Measurements from ENCODE around the gene OR6J1. TPM values are rescaled to one million over a fixed set of nuclear protein-coding genes. Genes with fewer than 3 reads are reported as not detected.

Gene OR6J1
- total RNA-seq, 1 experiment from 2014 or later = not detected

GRCh38 chr14:22656226-22656625 lies 12.1 kb upstream of the OR6J1 start:
- TF ChIP-seq EZH2 (IDR thresholded peaks at IDR 0.05; ENCODE audit: low read length, unreplicated experiment) (no peak), EZH2phosphoT487 (IDR thresholded peaks at IDR 0.05; ENCODE audit: borderline replicate concordance, low read length) (no peak)
- TF ChIP-seq, protein P1, sequence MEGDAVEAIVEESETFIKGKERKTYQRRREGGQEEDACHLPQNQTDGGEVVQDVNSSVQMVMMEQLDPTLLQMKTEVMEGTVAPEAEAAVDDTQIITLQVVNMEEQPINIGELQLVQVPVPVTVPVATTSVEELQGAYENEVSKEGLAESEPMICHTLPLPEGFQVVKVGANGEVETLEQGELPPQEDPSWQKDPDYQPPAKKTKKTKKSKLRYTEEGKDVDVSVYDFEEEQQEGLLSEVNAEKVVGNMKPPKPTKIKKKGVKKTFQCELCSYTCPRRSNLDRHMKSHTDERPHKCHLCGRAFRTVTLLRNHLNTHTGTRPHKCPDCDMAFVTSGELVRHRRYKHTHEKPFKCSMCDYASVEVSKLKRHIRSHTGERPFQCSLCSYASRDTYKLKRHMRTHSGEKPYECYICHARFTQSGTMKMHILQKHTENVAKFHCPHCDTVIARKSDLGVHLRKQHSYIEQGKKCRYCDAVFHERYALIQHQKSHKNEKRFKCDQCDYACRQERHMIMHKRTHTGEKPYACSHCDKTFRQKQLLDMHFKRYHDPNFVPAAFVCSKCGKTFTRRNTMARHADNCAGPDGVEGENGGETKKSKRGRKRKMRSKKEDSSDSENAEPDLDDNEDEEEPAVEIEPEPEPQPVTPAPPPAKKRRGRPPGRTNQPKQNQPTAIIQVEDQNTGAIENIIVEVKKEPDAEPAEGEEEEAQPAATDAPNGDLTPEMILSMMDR (conservative IDR thresholded peaks at IDR 0.05; ENCODE audit: low read depth, low read length) = no peak
- Histone ChIP-seq H3K27me3 (ENCODE audit: low read length) (no peaks in the 10 kb centered on the region), H3K4me3 (ENCODE audit: low read length) (no peak overlapping the region), H3F3A (ENCODE audit: low read length, unreplicated experiment) (no peaks in the 10 kb centered on the region), H3K36me3 (ENCODE audit: low read depth, low read length) (no peaks in the 10 kb centered on the region), H4K20me1 (ENCODE audit: low read length) (no peaks in the 10 kb centered on the region), H2AFZ (ENCODE audit: low read length) (no peak overlapping the region), H3K9ac (ENCODE audit: low read length) (no peak overlapping the region), H3K9me2 (replicated peaks; ENCODE audit: low read length) (no peaks in the 10 kb centered on the region), H3K79me2 (ENCODE audit: low read length) (no peaks in the 10 kb centered on the region), H3K4me1 (ENCODE audit: insufficient read depth, low read length) (peaks cover 7% of the 10 kb centered on the region), H3K9me3 (ENCODE audit: low read length) (no peaks in the 10 kb centered on the region), H3K27ac (ENCODE audit: low read length) (no peak overlapping the region), H3K4me2 (ENCODE audit: low read length) (no peak overlapping the region)
- intact Hi-C loops (cut with micrococcal nuclease) = loop anchor here (5.0 to 10.0 kb wide), 3 partner anchors 56 to 341 kb away; partner anchors contain the start of gene SLC7A7
- ChIA-PET POLR2A (ENCODE audit: unreplicated experiment) (no interaction called here), CTCF (no interaction called here)
- BruUV-seq (replicated peaks) = no TSS peak
- DNase-seq (no peak), ATAC-seq (no peak)

DNA sequence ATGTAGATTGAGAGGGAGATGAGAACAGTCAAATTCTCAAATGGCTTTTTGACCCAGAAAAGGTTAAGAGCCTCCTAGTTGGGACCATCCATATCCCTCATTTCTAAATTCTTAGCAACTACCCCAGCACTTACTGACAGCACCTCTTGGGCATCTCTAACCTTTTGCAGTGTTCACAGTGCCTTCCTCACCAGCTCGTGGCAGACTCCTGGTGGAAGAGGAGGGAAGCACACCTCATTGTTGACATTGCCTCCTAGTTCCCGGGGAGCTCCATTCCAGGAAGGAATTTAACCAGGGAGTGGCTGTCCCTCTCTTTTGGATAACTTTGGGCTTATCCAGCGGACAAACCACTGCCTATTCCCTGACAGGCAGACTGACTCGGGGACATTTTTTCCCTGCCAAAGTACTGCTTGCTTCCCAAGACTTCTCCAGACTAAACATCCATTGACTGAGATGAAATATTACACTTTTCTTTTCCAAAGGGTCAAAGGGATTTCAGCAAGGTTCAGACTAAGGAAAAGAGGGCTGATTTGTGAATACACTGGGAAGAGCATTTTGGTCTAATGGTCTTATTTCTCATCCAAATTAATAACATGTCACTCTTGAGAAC lies 9.0 kb upstream of the OR6J1 start:
- Histone ChIP-seq H3K9ac (ENCODE audit: low read length) (no peak overlapping the region), H2AFZ (ENCODE audit: low read length) (peak overlapping the region; percentile 53), H3K9me3 (ENCODE audit: low read length) (no peaks in the 10 kb centered on the region), H3F3A (ENCODE audit: low read length, unreplicated experiment) (no peaks in the 10 kb centered on the region), H3K4me2 (ENCODE audit: low read length) (peak overlapping the region; percentile 29), H3K27me3 (ENCODE audit: low read length) (no peaks in the 10 kb centered on the region), H3K79me2 (ENCODE audit: low read length) (no peaks in the 10 kb centered on the region), H3K9me2 (replicated peaks; ENCODE audit: low read length) (no peaks in the 10 kb centered on the region), H3K27ac (ENCODE audit: low read length) (no peak overlapping the region), H3K4me3 (ENCODE audit: low read length) (no peak overlapping the region), H3K4me1 (ENCODE audit: insufficient read depth, low read length) (peaks cover 37% of the 10 kb centered on the region), H4K20me1 (ENCODE audit: low read length) (no peaks in the 10 kb centered on the region), H3K36me3 (ENCODE audit: low read depth, low read length) (no peaks in the 10 kb centered on the region)
- POLR2A ChIA-PET (ENCODE audit: unreplicated experiment) = interaction anchor here (1.1 kb wide), 1 partner anchor 64 kb away, joined by 3 read pairs; the partner anchor contains the start of gene DAD1
- intact Hi-C loops (cut with micrococcal nuclease) = loop anchor here (1.0 to 10.0 kb wide), 8 partner anchors 41 to 338 kb away; partner anchors contain the start of genes ABHD4, OXA1L and SLC7A7
- ATAC-seq (peak; percentile 62), DNase-seq (peak; percentile 93)
- CTCF ChIA-PET = interaction anchor here (0.5 to 3.2 kb wide), 14 partner anchors 11 to 490 kb away, joined by 3 to 54 read pairs (median 5); partner anchors contain the start of genes DAD1 and OXA1L
- no TSS peak for BruUV-seq (replicated peaks)
- TF ChIP-seq EZH2 (IDR thresholded peaks at IDR 0.05; ENCODE audit: low read length, unreplicated experiment) (no peak), EZH2phosphoT487 (IDR thresholded peaks at IDR 0.05; ENCODE audit: borderline replicate concordance, low read length) (no peak)
- TF ChIP-seq, protein P1 (conservative IDR thresholded peaks at IDR 0.05; ENCODE audit: low read depth, low read length) = peak; percentile 92

GRCh38 chr14:22651586-22651985 lies 7.4 kb upstream of the OR6J1 start:
- H3K9me3 ChIP-seq (ENCODE audit: low read length) = no peaks in the 10 kb centered on the region
- H3K36me3 ChIP-seq (ENCODE audit: low read depth, low read length) = no peaks in the 10 kb centered on the region
- ChIA-PET CTCF (interaction anchor here (3.2 kb wide), 1 partner anchor 80 kb away, joined by 54 read pairs; no protein-coding TSS in a partner anchor), POLR2A (ENCODE audit: unreplicated experiment) (interaction anchor here (0.5 to 1.5 kb wide), 2 partner anchors 50 to 53 kb away, joined by 3 to 5 read pairs; no protein-coding TSS in a partner anchor)
- H2AFZ ChIP-seq (ENCODE audit: low read length) = no peak overlapping the region
- intact Hi-C loops (cut with micrococcal nuclease) = loop anchor here (5.0 to 10.0 kb wide), 4 partner anchors 39 to 337 kb away; partner anchors contain the start of gene SLC7A7
- no peaks in the 10 kb centered on the region for H3K9me2 ChIP-seq (replicated peaks; ENCODE audit: low read length)
- no peaks in the 10 kb centered on the region for H4K20me1 ChIP-seq (ENCODE audit: low read length)
- no peaks in the 10 kb centered on the region for H3K27me3 ChIP-seq (ENCODE audit: low read length)
- H3K9ac ChIP-seq (ENCODE audit: low read length) = no peak overlapping the region
- TF ChIP-seq EZH2phosphoT487 (IDR thresholded peaks at IDR 0.05; ENCODE audit: borderline replicate concordance, low read length) = no peak
- TF ChIP-seq, protein P1 (conservative IDR thresholded peaks at IDR 0.05; ENCODE audit: low read depth, low read length) = no peak
- no peak for TF ChIP-seq EZH2 (IDR thresholded peaks at IDR 0.05; ENCODE audit: low read length, unreplicated experiment)
- no peak overlapping the region for H3K4me2 ChIP-seq (ENCODE audit: low read length)
- ATAC-seq (no peak), DNase-seq (no peak)
- H3F3A ChIP-seq (ENCODE audit: low read length, unreplicated experiment) = no peaks in the 10 kb centered on the region
- no TSS peak for BruUV-seq (replicated peaks)
- no peaks in the 10 kb centered on the region for H3K79me2 ChIP-seq (ENCODE audit: low read length)
- H3K4me3 ChIP-seq (ENCODE audit: low read length) = no peak overlapping the region
- no peak overlapping the region for H3K27ac ChIP-seq (ENCODE audit: low read length)
- peaks cover 47% of the 10 kb centered on the region for H3K4me1 ChIP-seq (ENCODE audit: insufficient read depth, low read length)

Measured in PC-3 (cell line).